NCI-H2029 treated with DMSO at 0.1 percent for 48 hours (cell line): ENCODE results near the gene TRPV5.

ENCODE experiments used
- DNase-seq: peaks from one replicate; lab custom pipeline; 2025; lab: John Stamatoyannopoulos, UW

TRPV5 gene

GRCh38 chr7:142870566-142871259 is 62.8 kb downstream of the TRPV5 start:
- DNase-seq, result no peak

- no peak for DNase-seq
Measured at GRCh38 chr7:142870147-142870559, 63.4 kb downstream of the TRPV5 start.

DNA sequence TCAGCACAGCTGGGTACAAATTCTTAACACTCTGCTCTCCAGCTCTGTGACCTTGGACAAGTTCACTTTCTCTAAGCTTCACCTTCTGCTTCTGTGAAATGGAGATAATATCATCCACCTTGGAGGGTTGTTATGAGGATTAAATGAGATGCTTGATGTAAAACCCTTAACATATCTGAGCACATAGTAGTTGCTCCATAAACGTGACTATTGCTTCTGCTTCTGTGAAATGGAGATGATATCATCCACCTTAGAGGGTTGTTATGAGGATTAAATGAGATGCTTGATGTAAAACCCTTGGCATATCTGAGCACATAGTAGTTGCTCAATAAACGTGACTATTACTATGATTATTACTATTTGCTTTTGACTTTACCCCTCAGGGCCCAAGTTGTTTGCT is 64.1 kb downstream of the TRPV5 start:
- no peak for DNase-seq

DNA sequence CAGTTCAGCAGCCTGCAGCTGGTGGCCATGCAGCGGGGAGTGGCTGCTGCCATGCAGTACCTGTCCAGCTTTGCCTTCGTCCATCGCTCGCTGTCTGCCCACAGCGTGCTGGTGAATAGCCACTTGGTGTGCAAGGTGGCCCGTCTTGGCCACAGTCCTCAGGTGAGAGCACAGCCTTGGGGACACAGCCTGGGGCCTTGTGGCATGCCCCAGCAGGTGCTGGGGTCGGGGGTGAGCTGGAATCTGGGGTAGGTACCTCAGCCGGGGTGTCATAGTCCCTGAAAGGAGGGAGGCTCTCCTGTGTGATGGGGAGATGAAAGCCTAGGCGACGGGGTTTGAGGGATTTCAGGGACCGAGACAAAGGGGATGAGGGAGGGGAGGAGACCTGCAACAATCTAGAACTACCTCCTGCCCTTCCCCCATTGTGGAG is 64.5 kb downstream of the TRPV5 start:
- DNase-seq, result no peak

DNA sequence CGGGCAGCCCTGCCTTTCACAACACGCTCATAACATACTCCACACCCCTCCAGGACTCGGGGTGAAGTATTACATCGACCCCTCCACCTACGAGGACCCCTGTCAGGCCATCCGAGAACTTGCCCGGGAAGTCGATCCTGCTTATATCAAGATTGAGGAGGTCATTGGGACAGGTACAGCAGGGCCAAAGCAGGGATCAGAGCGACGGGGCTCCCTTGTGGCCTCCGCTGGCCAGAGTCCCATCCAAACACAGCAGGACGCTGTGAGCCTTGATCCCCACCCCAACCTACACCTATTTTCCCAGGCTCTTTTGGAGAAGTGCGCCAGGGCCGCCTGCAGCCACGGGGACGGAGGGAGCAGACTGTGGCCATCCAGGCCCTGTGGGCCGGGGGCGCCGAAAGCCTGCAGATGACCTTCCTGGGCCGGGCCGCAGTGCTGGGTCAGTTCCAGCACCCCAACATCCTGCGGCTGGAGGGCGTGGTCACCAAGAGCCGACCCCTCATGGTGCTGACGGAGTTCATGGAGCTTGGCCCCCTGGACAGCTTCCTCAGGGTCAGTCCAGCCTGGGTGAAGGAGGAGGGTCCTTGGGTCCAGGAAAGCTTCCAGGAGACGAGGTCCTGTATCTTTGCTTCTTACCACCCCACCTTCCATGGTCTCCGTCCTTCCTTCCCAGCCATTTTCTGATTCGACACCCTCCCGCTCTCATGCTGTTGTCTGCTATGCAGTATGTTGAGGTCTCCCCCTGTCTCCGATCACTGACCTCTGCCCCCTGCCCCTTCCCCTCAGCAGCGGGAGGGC is 65.2 kb downstream of the TRPV5 start:
- no peak for DNase-seq

DNA sequence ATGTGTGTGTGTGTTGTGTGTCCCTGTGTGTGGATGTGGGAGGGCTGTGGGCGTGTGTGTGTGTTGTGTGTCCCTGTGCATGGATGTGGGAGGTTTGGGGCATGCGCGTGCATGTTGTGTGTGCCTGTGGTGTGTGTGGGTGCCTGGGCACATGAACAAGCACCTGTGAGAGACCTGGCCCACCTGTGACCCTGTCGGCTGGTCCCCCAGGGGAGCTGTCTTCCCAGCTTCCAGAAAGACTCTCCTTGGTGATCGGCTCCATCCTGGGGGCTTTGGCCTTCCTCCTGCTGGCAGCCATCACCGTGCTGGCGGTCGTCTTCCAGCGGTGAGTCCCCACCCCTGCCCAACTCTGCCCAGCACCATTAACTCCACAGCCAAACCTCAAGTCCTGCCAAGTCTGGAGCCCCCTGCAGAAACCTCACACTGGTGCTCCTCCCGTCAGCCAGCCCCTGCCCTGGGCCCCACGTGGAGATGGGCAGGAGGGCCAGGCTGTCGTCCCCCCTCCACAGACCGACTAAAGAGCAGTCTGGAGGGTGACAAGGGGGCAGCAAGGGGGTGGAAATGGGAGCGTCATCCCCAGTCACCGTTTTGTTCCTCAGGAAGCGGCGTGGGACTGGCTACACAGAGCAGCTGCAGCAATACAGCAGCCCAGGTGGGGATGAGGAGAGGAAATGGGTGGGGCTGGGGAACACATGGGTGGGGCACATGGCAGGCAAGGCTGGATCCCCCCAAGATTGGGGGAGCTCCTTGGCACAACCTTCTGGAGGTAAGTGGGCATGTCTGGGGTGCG is 66.0 kb downstream of the TRPV5 start:
- no peak for DNase-seq

- no peak for DNase-seq
Measured at GRCh38 chr7:142867097-142867378, 66.5 kb downstream of the TRPV5 start.

DNA sequence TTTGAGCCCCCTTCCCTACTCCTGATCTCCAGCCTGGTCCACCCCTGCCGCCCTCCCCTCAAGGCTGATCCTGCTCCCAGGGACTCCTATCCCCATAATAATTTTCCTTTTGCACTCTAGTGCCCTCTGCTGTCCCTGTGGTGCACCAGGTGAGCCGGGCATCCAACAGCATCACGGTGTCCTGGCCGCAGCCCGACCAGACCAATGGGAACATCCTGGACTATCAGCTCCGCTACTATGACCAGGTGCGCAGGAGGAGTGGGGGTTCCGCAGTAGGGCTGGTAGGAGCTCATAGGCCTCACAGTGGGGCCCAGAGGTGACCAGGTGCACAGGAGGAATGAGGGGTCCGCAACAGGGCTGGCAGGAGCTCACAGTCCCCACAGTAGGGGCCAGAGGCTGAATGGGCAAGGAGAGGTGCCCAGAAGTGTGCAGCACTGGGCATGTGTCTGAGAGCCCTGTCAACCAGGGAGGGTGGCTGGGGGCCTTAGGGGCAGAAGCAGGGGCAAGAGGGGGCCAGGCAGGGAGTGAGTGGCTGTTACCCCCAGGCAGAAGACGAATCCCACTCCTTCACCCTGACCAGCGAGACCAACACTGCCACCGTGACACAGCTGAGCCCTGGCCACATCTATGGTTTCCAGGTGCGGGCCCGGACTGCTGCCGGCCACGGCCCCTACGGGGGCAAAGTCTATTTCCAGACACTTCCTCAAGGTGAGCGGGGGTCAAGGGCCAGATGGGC is 67.0 kb downstream of the TRPV5 start:
- DNase-seq, result no peak

- no peak for DNase-seq
Measured at GRCh38 chr7:142865766-142866165, 67.8 kb downstream of the TRPV5 start.

- DNase-seq, result no peak
Measured at GRCh38 chr7:142864980-142865747, 68.4 kb downstream of the TRPV5 start.

DNA sequence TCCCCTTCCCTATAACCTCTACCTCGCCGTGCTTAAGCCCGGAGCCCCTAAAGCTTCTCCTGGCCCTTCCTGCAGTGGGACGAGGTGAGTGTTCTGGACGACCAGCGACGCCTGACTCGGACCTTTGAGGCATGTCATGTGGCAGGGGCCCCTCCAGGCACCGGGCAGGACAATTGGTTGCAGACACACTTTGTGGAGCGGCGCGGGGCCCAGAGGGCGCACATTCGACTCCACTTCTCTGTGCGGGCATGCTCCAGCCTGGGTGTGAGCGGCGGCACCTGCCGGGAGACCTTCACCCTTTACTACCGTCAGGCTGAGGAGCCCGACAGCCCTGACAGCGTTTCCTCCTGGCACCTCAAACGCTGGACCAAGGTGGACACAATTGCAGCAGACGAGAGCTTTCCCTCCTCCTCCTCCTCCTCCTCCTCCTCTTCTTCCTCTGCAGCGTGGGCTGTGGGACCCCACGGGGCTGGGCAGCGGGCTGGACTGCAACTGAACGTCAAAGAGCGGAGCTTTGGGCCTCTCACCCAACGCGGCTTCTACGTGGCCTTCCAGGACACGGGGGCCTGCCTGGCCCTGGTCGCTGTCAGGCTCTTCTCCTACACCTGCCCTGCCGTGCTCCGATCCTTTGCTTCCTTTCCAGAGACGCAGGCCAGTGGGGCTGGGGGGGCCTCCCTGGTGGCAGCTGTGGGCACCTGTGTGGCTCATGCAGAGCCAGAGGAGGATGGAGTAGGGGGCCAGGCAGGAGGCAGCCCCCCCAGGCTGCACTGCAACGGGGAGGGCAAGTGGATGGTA is 69.5 kb downstream of the TRPV5 start:
- no peak for DNase-seq

DNA sequence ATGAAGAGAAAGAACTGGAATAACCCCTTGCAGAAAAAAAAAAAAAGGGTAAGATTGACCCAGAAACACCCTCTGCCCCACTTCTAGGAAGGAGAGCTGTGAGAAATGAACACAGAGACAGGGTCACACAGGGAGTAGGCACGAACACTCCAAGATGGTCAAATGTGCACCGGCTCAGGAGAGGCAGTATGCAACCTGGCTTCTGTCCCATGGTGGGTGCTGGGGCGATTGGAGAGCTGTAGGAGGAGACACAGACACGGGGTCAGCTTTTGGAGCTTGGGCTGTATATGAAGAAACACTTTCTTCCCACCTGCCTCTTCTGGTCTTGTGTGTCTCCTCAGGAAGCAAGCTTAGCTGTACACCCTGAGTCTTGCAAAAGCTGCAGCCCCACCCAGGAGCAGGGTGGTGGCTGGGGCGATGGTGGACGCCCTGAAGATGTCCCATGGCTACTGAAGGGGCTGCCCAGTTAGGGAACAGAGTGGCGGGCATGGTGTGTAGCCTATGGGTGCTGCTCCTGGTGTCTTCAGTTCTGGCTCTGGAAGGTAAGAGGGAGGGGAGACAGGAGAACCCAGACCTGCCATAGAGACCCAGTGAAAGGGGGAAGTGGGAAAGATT is 70.7 kb downstream of the TRPV5 start:
- no peak for DNase-seq

- no peak for DNase-seq
Measured at GRCh38 chr7:142862351-142862750, 71.2 kb downstream of the TRPV5 start.

DNA sequence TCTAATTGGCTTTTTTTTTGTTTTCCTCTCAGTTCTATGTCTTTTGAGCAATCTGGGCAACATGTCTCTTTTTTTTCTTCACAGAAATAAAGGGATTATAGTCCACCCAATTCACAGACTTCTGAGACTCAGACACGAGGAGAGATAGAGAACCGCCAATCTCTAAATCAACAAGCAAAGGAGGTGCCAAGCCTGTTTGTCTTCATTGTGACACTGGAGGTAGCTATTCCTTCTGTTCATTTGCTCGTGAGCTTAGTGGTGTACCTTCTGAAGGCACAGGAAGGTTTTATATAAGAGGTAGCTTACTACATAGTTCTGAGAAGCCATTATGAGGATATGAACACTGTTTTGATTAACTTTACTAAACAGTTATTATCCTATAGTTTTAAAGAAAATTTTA is 72.6 kb downstream of the TRPV5 start:
- no peak for DNase-seq

DNA sequence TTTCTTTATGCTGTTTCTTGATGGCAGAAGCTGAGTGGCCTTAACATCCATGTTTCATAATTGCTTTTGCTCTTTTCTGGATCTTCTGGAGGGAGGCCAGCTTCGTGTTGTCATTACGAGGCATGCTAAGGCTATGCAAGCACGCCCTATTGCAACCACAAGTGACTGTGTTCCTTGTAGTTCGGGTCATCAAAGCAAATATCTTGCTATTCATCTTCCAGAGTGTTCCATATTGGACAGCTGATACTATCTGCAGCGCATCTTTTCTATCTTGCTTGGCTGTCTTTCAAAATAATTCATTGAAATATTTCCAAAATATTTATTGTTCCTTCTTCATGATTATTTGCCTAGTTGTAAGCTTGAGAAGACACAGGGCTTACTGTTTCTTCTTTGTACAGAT is 73.7 kb downstream of the TRPV5 start:
- no peak for DNase-seq

DNA sequence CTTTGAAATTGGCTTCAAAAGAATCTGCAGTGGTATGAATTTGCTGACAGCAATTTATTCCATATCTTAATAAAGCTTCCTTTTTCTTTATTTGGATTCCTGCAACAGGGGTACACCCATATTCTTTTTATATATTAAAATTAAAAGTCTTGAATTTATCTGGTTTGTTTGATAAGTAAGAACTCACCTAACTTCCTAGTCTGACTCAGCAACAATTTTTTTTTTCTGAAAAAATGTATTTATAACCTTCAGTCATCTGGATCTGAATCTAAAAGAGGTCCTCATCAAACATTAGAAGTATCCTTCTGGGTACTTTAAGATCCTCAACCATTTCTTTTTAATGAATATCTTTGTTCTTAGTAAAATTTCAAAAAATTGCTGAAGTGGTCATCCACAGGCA is 74.1 kb downstream of the TRPV5 start:
- DNase-seq, result no peak
